ENCODE data around the gene TRIM52. TPM values are rescaled to one million over a fixed set of nuclear protein-coding genes. Genes with fewer than 3 reads are reported as not detected.
"Not testable (repeated sequence)": the region's sequence is repeated elsewhere in the genome, so short reads cannot be mapped to it uniquely, and the experiment has no call there.

The TRIM52 gene
- total and polyA plus RNA-seq, 4 donors, result 13.2 to 35.8 (median 21.9) TPM

DNA sequence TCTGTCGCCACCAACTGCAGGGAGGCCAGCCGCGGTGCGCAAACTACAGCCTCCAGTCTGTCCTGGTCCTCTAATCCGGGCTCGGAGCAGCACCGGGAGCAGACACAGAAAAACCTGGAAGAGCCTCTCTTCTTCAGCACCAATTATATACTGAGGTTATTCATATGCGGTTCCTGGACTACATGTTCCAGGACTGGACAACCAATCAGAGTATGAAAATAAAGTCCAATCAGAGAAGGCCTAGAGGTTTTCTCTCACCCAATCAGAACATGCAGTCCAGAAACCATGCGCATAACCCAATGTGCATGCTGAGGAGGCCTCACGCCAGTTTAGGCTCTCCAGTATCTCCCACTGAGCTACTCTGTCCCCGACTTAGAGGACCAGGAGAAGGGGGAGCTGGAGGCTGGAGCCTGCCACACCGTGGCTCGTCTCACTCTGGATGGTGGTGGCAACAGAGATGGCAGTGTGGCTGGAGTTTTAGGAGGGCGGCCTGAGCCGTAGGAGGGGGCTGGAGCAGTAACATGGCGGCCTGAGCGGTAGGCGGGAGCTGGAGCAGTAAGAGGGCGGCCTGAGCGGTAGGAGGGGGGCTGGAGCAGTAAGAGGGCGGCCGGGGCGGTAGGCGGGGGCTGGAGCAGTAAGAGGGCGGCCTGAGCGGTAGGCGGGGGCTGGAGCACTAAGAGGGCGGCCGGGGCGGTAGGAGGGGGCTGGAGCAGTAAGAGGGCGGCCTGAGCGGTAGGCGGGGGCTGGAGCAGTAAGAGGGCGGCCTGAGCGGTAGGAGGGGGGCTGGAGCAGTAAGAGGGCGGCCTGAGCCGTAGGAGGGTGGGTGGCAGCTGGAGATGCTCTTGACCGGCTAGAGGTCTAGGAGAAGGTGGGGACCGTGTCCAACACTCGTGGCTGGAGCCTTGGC, 20.4 kb upstream of the TRIM52 start:
- peaks cover 12% of the 10 kb centered on the region for H3K36me3 ChIP-seq (ENCODE audit: control insufficient read depth, insufficient read depth, low read length)
- H3K27ac ChIP-seq (ENCODE audit: low read depth, low read length), result no peak overlapping the region
- no peaks in the 10 kb centered on the region for H3K4me1 ChIP-seq (ENCODE audit: control insufficient read depth, insufficient read depth, low read length)
- 91% methylated on average over 36 of the region's 40 CpGs for WGBS (ENCODE audit: insufficient coverage)
- DNase-seq (ENCODE audit: low read depth in 4 of 6, low spot score in 6 of 6), result no peak
- no peaks in the 10 kb centered on the region for H3K9me3 ChIP-seq (ENCODE audit: control insufficient read depth, insufficient read depth, low read length)
- no peak overlapping the region for H3K4me3 ChIP-seq (ENCODE audit: low read depth, low read length)
- H3K27me3 ChIP-seq (ENCODE audit: control insufficient read depth, insufficient read depth, low read length), result no peaks in the 10 kb centered on the region

DNA sequence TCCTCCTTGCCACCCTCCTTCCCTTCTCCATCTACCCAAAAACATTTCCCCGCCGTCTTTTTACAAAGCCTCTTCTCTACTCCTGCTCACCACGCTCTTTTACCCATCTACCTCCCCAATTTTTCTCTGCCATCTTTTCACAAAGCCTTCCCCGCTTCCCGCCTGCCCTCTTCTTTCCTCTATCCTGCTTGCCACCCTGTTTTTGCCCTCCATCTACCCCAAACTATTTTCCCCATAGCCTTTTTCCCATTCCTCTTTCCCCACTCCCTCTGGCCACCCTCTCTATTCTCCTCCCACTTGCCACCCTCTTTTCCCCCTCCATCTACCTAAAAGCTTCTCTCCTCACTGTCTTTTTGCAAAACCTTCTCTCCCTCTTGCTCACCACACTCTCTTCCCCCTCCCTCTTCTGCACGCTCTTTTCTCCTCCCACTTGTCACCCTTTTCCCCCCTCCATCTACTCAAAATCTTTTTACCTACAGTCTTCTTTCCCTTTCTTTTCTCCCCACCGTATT, 19.4 kb upstream of the TRIM52 start:
- DNase-seq (ENCODE audit: low read depth in 4 of 6, low spot score in 6 of 6), result no peak
- no peaks in the 10 kb centered on the region for H3K27me3 ChIP-seq (ENCODE audit: control insufficient read depth, insufficient read depth, low read length)
- no peaks in the 10 kb centered on the region for H3K4me1 ChIP-seq (ENCODE audit: control insufficient read depth, insufficient read depth, low read length)
- peaks cover 9% of the 10 kb centered on the region for H3K36me3 ChIP-seq (ENCODE audit: control insufficient read depth, insufficient read depth, low read length)
- H3K27ac ChIP-seq (ENCODE audit: low read depth, low read length), result no peak overlapping the region
- no peaks in the 10 kb centered on the region for H3K9me3 ChIP-seq (ENCODE audit: control insufficient read depth, insufficient read depth, low read length)
- 78% methylated on average over 7 of the region's 7 CpGs for WGBS (ENCODE audit: insufficient coverage)
- H3K4me3 ChIP-seq (ENCODE audit: low read depth, low read length), result no peak overlapping the region

DNA sequence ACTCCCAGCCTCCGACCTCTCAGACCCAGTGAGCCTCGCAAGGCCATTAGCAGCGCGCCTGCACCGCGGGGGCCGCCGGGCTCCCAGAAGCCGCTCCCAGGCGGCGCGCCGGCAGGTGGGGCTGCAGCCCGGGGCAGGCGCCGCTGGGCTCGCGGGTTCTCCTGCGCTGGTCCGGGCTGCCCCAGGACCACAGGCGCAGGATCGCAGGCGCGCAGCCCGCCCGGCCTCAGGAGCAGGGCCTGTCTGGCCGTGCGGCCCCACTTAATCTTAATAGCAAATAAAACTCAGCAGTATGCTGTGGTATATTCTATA, 12.4 kb upstream of the TRIM52 start:
- H3K4me1 ChIP-seq (ENCODE audit: control insufficient read depth, insufficient read depth, low read length); H3K27ac ChIP-seq (ENCODE audit: low read depth, low read length); DNase-seq (ENCODE audit: low read depth in 4 of 6, low spot score in 6 of 6); H3K27me3 ChIP-seq (ENCODE audit: control insufficient read depth, insufficient read depth, low read length); H3K9me3 ChIP-seq (ENCODE audit: control insufficient read depth, insufficient read depth, low read length); H3K4me3 ChIP-seq (ENCODE audit: low read depth, low read length): not testable (repeated sequence)
- peaks cover 11% of the 10 kb centered on the region for H3K36me3 ChIP-seq (ENCODE audit: control insufficient read depth, insufficient read depth, low read length)
- WGBS (ENCODE audit: insufficient coverage), result 18% methylated on average over 20 of the region's 28 CpGs

DNA sequence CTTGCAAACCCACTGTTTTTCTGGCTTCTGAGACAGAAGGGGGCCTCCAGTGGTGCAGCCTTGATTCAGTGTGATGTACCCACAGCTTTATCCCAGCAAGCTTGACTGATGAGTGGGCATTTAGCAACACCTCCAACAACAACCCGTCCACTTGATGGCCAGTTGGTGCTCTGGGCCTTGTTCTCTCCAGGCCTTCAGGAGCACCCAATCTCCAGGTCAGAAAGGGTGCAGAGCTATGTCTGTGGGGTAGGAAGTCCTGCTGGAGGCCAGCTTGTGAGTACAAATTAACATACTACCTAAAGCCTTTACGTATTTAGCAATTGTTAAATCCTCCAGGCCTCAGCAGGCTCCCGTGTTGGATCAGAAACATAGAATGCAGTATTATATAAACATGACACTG, 10.1 kb upstream of the TRIM52 start:
- WGBS (ENCODE audit: insufficient coverage), result no CpG with 5 or more reads among the region's 3 CpGs
- no peak overlapping the region for H3K4me3 ChIP-seq (ENCODE audit: low read depth, low read length)
- DNase-seq (ENCODE audit: low read depth in 4 of 6, low spot score in 6 of 6), result no peak
- no peak overlapping the region for H3K27ac ChIP-seq (ENCODE audit: low read depth, low read length)
- H3K36me3 ChIP-seq (ENCODE audit: control insufficient read depth, insufficient read depth, low read length), result peaks cover 11% of the 10 kb centered on the region
- no peaks in the 10 kb centered on the region for H3K4me1 ChIP-seq (ENCODE audit: control insufficient read depth, insufficient read depth, low read length)
- no peaks in the 10 kb centered on the region for H3K27me3 ChIP-seq (ENCODE audit: control insufficient read depth, insufficient read depth, low read length)
- no peaks in the 10 kb centered on the region for H3K9me3 ChIP-seq (ENCODE audit: control insufficient read depth, insufficient read depth, low read length)

DNA sequence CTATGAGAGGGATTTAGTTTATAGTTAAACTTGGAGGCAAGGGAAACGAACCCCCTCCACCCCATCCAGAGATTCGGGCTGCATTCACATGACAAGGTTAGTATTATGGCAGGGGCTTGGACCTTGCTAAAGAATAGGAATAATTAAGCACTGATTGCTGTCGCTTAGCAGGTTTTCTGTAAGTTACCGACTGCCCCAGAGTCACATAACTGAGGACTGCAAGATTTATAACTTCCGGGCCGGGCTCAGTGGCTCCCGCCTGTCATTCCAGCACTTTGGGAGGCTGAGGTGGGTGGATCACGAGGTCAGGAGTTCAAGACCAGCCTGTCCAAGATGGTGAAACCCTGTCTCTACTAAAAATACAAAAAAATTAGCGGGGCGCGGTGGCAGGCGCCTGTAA, 7.0 kb upstream of the TRIM52 start:
- not testable (repeated sequence) for DNase-seq (ENCODE audit: low read depth in 4 of 6, low spot score in 6 of 6); H3K27ac ChIP-seq (ENCODE audit: low read depth, low read length); H3K27me3 ChIP-seq (ENCODE audit: control insufficient read depth, insufficient read depth, low read length); H3K9me3 ChIP-seq (ENCODE audit: control insufficient read depth, insufficient read depth, low read length); H3K4me1 ChIP-seq (ENCODE audit: control insufficient read depth, insufficient read depth, low read length); H3K4me3 ChIP-seq (ENCODE audit: low read depth, low read length)
- WGBS (ENCODE audit: insufficient coverage), result 72% methylated on average over 8 of the region's 12 CpGs
- H3K36me3 ChIP-seq (ENCODE audit: control insufficient read depth, insufficient read depth, low read length), result peaks cover 34% of the 10 kb centered on the region

DNA sequence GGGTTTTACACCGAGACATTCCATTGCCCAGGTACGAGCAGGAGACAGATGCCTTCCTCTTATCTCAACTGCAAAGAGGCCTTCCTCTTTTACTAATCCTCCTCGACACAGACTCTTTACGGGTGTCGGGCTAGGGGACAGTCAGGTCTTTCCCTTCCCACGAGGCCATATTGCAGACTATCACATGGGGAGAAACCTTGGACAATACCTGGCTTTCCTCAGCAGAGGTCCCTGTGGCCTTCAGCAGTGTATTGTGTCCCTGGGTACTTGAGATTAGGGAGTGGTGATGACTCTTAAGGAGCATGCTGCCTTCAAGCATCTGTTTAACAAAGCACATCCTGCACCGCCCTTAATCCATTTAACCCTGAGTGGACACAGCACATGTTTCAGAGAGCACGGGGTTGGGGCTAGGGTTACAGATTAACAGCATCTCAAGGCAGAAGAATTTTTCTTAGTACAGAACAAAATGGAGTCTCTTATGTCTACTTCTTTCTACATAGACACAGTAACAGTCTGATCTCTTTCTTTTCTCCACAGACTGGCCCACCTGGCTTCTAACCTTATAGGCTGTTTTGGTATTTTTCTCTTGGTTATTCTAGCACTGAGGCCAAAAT, 6.5 kb upstream of the TRIM52 start:
- not testable (repeated sequence) for H3K9me3 ChIP-seq (ENCODE audit: control insufficient read depth, insufficient read depth, low read length); H3K4me1 ChIP-seq (ENCODE audit: control insufficient read depth, insufficient read depth, low read length); H3K27ac ChIP-seq (ENCODE audit: low read depth, low read length); H3K4me3 ChIP-seq (ENCODE audit: low read depth, low read length); H3K27me3 ChIP-seq (ENCODE audit: control insufficient read depth, insufficient read depth, low read length); DNase-seq (ENCODE audit: low read depth in 4 of 6, low spot score in 6 of 6)
- WGBS (ENCODE audit: insufficient coverage), result 100% methylated on average over 1 of the region's 8 CpGs
- peaks cover 33% of the 10 kb centered on the region for H3K36me3 ChIP-seq (ENCODE audit: control insufficient read depth, insufficient read depth, low read length)

DNA sequence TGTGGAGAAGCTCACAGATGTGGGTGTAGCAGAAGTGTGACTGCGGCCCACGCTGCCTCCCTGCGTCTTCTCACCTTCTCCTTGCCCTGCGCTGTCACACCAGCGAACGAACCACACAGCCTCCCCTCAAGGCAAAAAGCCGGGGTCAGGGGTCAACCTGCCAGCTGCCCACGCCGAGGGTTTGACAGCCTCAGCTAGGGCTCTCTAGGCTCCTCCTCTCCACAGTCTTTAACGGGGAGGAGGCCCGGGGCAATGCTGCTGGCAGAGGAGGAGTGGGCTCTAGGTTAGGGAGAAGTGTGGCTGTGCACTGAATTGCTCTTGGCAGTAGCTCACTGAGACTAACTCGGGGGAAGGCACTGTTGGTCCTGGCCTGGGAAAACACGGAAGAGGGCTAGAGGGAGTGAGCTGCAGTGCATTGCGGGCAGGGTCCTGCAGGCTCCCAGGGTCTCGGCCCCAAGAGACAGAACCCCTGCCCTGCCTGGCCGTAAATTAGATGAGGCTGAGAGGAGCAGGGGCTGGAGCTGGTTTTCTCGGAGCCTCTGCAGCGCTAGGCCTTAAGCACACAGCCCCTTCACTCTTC, 4.2 kb upstream of the TRIM52 start:
- Histone ChIP-seq H3K9me3 (ENCODE audit: control insufficient read depth, insufficient read depth, low read length) (no peaks in the 10 kb centered on the region), H3K4me1 (ENCODE audit: control insufficient read depth, insufficient read depth, low read length) (peaks cover 15% of the 10 kb centered on the region), H3K4me3 (ENCODE audit: low read depth, low read length) (no peak overlapping the region), H3K27me3 (ENCODE audit: control insufficient read depth, insufficient read depth, low read length) (no peaks in the 10 kb centered on the region), H3K36me3 (ENCODE audit: control insufficient read depth, insufficient read depth, low read length) (peaks cover 28% of the 10 kb centered on the region), H3K27ac (ENCODE audit: low read depth, low read length) (no peak overlapping the region)
- 53% methylated on average over 14 of the region's 18 CpGs for WGBS (ENCODE audit: insufficient coverage)
- DNase-seq (ENCODE audit: low read depth in 4 of 6, low spot score in 6 of 6), result no peak

DNA sequence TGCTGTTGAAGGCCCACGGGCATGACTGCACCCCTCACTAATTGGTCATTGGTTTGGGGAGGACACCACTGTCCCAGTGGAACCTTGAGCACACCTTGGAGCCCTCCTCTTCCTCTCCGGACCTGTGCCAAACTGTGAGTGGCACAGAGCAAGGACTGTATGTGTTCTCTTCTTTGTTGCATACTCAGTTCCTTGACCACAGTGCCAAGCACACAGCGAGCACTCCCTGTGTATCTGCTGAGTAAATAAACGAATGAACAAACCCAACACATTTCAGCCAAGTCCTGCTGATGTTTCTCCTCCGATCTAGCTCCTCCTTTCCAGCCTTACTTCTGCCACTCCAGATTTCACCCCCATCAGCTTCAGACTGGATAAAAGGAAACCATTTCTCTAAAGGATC, 2.7 kb upstream of the TRIM52 start:
- Histone ChIP-seq H3K9me3 (ENCODE audit: control insufficient read depth, insufficient read depth, low read length) (no peaks in the 10 kb centered on the region), H3K27me3 (ENCODE audit: control insufficient read depth, insufficient read depth, low read length) (no peaks in the 10 kb centered on the region), H3K4me3 (ENCODE audit: low read depth, low read length) (no peak overlapping the region), H3K36me3 (ENCODE audit: control insufficient read depth, insufficient read depth, low read length) (peaks cover 28% of the 10 kb centered on the region), H3K4me1 (ENCODE audit: control insufficient read depth, insufficient read depth, low read length) (peaks cover 25% of the 10 kb centered on the region), H3K27ac (ENCODE audit: low read depth, low read length) (no peak overlapping the region)
- 84% methylated on average over 5 of the region's 5 CpGs for WGBS (ENCODE audit: insufficient coverage)
- DNase-seq (ENCODE audit: low read depth in 4 of 6, low spot score in 6 of 6), result no peak

DNA sequence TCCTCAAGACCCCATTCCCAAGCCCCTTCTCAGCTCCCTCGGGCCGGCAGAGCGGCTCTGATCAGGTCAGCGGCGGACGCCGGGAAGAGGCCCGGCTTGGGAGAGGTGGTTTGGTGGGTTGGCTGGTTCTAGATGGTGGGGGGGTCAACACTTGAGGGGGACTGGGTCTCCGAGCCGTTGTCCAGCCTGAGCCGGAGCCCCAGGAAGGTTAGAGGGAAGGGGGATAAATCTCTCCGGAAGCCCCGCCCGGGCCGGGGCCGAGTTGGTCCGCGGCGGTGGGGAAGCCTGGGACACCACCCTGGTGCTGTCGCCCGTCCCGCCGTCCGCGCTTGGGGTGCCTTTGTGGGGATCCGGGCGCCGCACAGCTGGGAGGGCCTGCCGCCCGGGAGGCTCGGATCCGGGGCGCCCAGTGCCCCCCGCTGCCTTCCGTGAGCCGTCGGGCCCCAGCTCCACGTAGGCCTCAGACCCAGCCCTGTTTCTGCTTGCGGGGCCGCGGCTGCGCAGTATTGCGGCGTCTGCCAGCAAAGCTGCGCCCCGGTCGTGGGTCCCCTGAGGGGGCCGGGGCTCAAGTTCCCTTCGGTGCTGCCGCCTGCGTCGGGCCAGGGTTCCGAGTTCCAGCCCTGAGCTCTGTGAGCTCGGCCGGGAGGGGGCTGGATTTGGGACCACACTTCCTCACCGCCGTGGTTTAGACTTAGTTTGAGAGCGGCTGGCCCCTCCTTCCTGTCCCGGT, 542 bp upstream of the TRIM52 start:
- under 1% methylated on average over 58 of the region's 59 CpGs for WGBS (ENCODE audit: insufficient coverage)
- no peaks in the 10 kb centered on the region for H3K27me3 ChIP-seq (ENCODE audit: control insufficient read depth, insufficient read depth, low read length)
- H3K9me3 ChIP-seq (ENCODE audit: control insufficient read depth, insufficient read depth, low read length), result no peaks in the 10 kb centered on the region
- DNase-seq (ENCODE audit: low read depth in 4 of 6, low spot score in 6 of 6), result peak; percentile 24 to 88 (median 54)
- peak overlapping the region; percentile 95 for H3K4me3 ChIP-seq (ENCODE audit: low read depth, low read length)
- peaks cover 30% of the 10 kb centered on the region for H3K36me3 ChIP-seq (ENCODE audit: control insufficient read depth, insufficient read depth, low read length)
- peak overlapping the region; percentile 97 for H3K27ac ChIP-seq (ENCODE audit: low read depth, low read length)
- peaks cover 34% of the 10 kb centered on the region for H3K4me1 ChIP-seq (ENCODE audit: control insufficient read depth, insufficient read depth, low read length)

Data from spinal cord (tissue), 10 donors.